HG02840 (cell line): Measurements from ENCODE around the gene RBM27.
"Not testable (repeated sequence)": the region's sequence is repeated elsewhere in the genome, so short reads cannot be mapped to it uniquely, and the experiment has no call there.

Experiments used
- ATAC-seq: cut with Tn5 transposase; IDR thresholded peaks from one replicate; pipeline ENCODE4 v1.9.1; 2021; ENCODE audit warnings: mild to moderate bottlenecking, moderate library complexity, moderate number of reproducible peaks; ENCODE audit not compliant: unreplicated experiment, low FRiP score

The RBM27 gene, protein sequence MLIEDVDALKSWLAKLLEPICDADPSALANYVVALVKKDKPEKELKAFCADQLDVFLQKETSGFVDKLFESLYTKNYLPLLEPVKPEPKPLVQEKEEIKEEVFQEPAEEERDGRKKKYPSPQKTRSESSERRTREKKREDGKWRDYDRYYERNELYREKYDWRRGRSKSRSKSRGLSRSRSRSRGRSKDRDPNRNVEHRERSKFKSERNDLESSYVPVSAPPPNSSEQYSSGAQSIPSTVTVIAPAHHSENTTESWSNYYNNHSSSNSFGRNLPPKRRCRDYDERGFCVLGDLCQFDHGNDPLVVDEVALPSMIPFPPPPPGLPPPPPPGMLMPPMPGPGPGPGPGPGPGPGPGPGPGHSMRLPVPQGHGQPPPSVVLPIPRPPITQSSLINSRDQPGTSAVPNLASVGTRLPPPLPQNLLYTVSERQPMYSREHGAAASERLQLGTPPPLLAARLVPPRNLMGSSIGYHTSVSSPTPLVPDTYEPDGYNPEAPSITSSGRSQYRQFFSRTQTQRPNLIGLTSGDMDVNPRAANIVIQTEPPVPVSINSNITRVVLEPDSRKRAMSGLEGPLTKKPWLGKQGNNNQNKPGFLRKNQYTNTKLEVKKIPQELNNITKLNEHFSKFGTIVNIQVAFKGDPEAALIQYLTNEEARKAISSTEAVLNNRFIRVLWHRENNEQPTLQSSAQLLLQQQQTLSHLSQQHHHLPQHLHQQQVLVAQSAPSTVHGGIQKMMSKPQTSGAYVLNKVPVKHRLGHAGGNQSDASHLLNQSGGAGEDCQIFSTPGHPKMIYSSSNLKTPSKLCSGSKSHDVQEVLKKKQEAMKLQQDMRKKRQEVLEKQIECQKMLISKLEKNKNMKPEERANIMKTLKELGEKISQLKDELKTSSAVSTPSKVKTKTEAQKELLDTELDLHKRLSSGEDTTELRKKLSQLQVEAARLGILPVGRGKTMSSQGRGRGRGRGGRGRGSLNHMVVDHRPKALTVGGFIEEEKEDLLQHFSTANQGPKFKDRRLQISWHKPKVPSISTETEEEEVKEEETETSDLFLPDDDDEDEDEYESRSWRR

DNA sequence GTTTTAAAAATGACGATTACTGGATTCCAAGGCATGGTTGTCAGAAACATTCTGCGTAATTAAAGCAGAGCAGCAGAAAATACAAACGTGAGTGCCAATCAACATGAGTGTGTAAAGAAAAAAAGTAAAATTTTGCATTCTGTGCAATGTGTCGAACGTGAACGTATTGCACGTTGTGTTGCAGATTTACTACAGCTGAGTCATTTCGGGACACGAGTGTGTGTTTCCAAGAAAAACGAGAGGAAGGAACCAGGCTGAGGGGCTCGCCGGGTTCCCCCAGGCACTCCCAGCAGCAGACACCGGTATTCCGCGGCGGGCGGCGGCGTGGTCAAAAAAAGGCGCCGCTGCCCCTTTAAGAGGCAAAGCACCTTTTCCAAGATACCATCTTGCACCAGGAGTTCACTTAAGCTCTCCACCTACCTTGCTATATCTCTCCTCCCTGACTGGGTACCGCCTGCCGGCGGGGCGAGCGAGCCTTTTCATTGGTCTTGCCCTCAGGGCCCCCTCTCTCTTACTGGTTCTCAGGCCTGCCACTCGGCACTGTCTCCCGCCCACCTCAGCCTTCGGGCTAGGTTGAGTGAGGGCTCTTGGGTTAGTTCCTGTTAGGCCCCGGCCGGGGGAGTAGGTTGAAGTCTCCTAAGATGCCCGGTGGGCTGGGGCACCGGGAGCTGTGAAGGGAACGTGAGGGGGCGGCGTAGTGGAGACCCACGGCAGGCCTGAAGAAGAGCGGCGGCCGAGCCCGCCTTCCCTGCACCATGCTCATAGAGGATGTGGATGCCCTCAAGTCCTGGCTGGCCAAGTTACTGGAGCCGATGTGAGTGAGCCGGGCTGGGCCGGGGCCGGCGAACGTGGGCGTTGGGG, at the start of gene RBM27:
Gene RBM27, plus strand, starts transcription at position 595 of the 861 bp plus-strand sequence. Its CDS starts 161 bp downstream, at position 756.
- ATAC-seq, result peak; percentile 100

DNA sequence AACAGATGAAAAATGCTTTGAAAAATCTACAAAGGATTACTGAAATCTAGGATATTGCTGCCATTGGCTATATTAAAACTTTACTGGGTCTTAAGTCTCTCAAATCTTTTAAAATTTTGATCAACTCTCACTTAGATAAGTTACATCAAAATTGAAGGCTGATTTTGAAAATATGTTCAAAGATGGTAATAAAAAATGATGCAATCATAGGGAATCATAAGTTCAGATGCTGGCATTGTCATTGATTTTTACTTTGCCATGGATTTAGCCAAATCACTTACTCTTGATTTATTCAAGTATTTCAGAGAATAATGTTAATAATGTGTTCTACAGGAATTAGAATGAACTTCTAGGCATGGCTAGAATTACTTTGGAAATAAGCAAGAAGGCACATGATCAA, 45.1 kb upstream of the RBM27 start:
- ATAC-seq, result no peak

DNA sequence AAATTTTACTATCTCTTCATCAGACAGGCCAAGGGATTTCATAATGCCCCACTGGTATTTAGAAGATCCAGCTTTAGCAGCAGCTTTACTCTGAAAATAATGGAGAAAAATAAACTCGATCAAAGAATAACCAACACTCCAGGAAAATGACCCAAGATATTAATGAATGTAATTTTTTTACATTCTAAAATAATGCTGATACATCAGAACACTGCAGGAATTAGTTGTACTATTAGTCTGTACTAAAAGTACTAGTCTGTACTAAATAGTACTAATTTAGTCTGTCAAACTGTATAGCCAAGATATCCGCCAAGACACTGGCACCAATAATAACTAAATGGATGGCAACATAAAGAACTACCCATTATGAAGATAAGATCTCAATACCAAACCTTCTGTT, 39.0 kb upstream of the RBM27 start:
- ATAC-seq, result no peak

DNA sequence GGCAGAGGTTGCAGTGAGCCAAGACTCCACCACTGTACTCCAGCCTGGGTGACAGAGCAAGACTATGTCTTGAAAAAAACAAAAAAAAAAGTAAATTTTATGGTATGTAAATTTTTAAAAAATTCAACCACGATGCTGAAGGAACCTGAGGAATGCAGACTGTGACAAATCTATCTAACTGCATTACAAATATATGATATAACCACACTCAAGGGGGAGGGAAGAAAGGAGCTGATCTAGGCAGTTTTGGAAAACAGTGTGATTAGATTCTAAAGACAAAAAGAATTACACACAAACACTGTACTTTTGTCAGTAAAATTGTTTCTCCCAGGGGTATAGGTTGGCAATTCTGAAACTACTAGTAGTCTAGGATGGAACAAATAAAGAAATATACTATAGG, 37.9 kb upstream of the RBM27 start:
- no peak for ATAC-seq

DNA sequence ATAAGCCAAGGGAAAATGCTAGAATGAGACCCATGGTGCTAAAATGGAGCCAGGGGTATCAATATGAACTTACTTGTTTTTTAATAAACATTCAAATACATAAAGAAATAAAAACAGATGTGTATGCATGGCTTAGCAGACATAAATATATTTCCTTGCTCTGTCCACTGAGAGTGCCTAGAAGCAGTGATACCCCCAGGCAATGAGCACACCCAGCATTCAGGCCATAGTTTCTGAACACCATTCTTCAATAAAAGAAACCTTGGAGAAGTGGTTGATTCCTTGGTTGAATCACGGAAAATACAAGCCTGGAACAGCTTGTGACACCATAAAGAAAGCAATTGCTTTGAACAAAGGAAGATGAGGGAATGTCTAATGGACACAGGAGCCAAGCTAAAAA, 37.5 kb upstream of the RBM27 start:
- no peak for ATAC-seq

DNA sequence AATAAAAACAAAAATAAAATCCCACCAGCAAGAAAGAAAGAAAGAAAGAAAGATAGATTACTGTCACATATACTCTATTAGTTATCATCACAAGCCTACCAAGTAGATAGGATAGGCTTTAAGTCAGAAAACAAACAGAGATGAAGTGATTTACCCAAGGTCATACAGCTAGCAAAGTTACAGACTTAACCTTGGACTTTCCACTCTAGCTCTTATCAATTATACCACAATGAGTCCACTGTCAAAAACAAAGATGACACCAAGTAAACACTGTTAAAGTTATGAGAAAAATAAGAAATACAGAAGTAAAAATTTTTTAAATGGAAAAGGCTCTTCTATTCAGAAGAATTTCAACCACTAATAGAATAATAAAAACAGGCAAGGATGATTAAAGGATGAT, 34.3 kb upstream of the RBM27 start:
- no peak for ATAC-seq

DNA sequence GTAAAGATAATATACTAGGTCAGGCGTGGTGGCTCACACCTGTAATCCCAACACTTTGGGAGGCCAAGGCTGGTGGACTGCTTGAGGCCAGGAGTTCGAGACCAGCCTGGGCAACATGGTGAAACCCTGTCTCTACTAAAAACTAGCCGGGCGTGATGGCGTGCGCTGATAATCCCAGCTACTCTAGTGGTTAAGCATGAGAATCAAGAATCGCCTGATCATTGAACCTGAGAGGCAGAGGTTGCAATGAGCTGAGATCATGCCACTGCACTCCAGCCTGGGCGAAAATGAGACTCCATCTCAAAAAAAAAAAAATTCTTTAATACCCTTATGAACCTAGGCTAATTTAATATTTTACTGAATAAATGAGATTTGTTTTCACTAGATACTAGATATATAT, 30.4 kb upstream of the RBM27 start:
- ATAC-seq, result not testable (repeated sequence)

DNA sequence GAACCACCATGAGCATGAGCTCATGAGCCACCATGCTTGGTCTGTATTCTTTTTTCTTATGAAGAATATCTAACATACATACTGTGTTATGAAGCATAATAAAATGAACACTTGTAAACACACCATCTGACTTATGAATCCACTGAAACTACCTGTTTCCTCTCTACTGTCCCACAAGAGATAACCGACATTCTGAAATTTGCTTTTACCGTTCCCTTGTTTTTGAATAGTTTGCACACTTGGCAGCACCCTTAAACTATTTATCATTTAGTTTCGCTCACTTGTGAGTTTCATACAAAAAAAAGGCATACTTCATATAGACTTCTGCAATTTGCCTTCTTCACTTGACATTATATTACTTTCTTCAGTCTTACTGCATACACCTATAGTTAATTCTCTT, 29.8 kb upstream of the RBM27 start:
- peak; percentile 91 for ATAC-seq

DNA sequence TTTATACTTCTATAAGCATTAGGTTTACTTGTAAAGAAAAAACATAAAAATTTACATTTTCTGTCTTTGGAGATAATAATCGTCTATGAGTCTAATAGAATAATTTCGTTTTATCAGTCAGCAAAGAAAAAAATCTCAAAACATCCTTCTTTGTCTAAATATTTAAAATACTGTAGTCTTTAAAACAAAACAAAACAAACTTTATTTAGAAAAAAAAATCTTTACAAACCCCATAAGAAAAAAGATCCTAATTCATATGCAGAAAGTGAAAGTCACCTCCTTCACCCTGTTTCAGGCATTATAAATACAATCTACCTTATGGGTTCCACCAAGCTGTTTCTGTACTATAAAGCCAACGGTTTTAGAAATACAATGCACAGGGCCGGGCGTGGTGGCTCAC, 26.6 kb upstream of the RBM27 start:
- ATAC-seq, result no peak

DNA sequence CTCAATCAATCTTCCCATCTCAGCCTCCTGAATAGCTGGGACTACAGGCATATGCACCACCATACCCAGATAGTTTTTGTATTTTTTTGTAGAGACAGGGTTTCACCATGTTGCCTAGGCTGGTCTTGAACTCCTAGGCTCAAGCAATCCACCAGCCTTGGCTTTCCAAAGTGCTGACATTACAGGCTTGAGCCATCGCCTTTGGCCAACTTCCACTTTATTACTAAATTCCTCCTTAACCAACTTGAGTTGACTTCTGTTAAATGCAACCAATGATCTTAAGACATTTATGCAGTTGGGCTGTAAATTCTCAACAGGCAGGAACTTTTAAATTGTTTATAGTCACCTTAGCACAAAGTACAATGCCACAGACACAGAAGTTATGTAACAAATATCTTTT, 23.7 kb upstream of the RBM27 start:
- no peak for ATAC-seq

DNA sequence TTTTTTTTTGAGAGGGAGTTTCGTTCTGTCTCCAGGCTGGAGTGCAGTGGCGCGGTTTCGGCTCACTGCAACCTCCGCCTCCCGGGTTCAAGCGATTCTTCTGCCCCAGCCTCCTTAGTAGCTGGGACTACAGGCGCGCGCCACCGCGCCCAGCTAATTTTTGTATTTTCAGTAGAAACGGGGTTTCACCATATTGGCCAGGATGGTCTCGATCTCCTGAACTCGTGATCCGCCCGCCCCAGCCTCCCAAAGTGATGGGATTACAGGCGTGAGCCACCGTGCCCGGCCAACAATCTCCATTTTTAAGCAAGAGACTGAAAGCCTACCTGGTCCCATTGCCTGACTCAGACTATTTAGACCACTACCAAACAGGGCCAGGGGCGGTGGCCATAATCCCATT, 20.0 kb upstream of the RBM27 start:
- ATAC-seq, result not testable (repeated sequence)

DNA sequence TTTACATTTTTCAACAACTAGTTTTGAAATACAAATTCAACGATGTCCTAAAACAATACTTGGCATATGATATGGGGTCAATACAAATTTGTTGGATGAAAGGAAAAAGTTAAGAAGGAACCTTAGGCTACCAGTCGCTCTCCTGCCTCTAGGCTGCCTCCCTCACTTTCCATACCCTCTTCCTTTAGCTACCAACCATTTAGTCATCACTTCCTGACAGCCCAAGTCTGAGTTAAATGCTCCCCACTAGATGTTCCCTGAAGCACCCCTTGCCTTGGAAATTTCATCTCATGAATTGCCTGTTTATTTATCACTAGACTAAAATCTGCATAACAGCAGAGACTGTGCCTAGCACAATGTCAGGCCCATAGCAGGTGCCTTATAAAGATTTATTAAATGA, 18.2 kb upstream of the RBM27 start:
- ATAC-seq, result no peak

DNA sequence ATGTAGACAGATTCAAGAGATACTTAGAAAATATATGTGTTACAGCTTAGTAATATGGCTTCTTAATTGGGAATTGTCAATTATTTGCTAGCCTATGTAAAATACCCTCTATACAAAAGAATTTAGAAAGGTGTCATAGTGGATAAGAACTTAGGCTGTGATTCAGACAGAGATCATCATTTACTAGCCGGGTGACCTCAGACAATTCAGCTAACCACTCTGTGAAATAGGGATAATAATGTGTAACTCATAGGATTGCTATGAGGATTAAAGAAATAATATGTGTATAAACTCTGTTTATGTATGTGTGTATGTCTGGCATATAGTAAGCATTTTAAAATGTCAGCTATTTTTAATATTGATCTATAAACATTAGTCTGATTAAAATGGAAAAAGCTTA, 15.0 kb upstream of the RBM27 start:
- ATAC-seq, result no peak

DNA sequence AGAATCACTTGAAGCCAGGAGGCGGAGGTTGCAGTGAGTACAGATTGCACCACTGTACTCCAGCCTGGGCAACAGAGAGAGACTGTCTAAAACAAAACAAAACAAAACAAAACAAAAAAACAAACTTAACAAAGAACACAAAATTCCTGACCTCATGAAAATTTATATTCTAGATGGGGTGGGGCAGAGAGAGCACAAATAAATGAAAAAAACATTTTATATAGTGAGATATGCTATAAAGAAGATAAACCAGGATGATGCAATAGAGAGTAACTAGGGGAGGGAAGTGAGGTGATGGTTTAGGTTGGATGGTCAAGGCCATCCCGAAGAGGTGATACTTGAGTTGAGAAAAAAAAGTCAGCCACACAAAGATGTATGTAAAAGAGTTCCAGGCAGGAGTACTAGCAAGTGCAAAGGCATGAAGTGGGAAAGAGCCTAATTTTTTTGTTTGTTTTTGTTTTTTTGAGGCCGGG, 10.8 kb upstream of the RBM27 start:
- ATAC-seq, result no peak

DNA sequence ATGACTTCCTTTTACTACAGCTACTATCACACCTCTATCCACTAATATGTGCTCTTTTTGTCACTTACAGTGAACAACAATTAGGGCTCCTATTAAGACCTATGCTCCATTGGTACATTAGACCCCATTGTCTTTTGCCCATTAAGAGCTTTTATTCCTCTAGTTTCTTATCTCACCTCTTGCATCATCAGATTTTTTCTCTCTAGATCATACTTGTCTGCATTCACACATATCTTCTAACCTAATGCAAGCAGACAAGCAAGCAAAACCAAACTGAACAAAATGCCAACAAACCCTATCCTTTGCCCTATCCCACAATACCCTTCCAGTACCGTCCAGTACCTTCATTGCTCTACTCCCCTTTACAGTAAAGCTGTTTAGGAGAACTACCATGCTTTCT, 10.1 kb upstream of the RBM27 start:
- no peak for ATAC-seq

DNA sequence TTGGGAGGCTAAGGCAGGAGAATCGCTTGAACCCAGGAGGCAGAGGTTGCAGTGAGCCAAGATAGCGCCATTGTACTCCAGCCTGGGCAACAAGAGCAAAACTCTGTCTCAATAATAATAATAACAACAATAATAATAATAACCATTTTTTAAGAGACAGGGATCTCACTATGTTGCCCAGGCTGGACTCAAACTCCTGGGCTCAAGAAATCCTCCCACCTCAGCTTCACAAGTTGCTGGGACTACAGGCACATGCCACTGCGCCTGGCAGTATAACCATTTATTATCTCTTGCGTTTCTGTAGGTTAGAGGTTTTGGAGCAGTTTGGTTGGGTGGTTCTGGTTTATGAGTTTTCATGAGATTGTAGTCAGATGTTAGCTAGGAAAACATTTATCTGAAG, 8.4 kb upstream of the RBM27 start:
- not testable (repeated sequence) for ATAC-seq

DNA sequence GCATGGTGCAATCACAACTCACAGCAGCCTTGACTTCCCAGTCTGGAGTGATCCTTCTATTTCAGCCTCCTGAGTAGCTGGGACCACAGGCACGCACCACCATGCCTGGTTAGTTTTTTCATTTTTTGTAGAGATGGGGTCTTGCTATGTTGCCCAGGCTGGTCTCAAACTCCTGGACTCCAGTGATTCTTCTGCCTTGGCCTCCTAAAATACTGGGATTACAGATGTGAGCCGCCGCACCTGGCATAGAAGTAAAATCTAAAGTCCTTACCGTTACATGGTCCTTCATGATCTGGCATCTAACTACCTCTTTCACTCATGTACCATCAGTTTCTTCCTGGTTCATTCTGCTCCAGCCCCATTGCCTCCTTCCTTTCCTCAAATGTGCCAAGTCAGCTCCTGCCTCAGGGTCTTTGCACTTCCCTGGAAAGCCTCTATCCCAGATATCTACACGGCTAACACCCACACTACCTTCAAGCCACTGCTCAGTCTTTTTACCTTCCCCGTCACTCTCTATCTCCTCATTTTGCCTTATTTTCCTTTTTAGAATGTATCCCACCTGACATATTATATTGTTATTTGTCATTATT, 6.9 kb upstream of the RBM27 start:
- ATAC-seq, result no peak

DNA sequence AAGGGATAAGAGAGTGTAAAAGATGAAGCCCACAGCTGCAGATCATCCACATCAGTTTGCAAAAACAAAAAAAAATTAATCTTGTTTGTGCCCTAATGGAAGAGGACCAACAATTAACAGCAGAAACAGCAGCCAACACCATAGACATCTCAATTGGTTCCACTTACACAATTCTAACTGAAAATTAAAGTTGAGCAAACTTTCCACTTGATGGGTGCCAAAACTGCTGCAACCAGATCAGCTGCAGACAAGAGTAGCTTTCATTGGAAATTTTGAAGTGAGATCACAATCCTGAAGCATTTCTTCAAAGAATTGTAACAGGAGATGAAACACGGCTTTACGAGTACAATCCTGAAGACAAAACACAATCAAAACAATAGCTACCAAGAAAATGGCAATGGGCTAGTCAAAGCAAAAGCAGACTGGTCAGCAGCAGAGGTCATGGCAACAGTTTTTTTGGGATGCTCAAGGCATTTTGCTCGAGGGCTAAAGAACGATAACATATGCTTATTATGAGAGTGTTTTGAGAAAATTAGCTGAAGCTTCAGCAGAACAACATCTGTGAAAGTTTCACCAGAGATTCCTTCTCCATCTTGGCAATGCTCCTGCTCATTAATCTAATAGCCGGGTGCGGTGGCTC, 4.1 kb upstream of the RBM27 start:
- ATAC-seq, result no peak

DNA sequence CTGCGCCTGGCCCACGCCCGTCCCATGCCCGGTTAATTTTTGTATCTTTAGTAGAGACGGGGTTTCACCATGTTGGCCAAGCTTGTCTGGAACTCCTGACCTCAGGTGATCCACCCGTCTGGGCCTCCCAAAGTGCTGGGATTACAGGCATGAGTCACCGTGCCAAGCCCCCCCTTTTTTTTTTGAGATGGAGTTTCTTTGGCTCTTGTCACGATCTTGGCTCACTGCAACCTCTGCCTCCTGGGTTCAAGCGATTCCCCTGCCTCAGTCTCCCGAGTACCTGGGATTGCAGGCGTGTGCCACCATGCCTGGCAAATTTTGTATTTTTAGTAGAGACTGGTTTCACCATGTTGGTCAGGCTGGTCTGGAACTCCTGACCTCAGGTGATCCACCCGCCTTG, 1.6 kb upstream of the RBM27 start:
- not testable (repeated sequence) for ATAC-seq

DNA sequence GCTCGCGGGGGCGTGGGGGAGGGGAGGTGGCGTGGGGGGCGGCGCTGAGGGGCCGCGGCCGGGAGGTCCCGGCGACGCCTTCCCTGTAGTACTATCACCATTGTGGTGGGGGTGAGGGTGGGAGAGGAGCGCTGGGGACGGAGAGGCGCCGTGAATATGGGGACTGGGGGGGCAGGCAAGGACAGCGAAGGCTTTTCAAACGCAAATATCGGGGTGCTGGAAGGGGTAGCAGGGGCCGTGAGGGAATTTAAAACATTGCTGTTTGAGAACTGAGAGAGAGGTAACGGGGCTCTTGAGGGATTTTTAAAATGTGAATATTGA, 427 bp downstream of the RBM27 start:
- ATAC-seq, result no peak
